HG02981 (cell line): Measurements from ENCODE around the gene IREB2.

Experiments used
- ATAC-seq: cut with Tn5 transposase; IDR thresholded peaks from one replicate; pipeline ENCODE4 v1.9.1; 2021; ENCODE audit warnings: mild to moderate bottlenecking, moderate library complexity; ENCODE audit not compliant: unreplicated experiment

Gene IREB2

DNA sequence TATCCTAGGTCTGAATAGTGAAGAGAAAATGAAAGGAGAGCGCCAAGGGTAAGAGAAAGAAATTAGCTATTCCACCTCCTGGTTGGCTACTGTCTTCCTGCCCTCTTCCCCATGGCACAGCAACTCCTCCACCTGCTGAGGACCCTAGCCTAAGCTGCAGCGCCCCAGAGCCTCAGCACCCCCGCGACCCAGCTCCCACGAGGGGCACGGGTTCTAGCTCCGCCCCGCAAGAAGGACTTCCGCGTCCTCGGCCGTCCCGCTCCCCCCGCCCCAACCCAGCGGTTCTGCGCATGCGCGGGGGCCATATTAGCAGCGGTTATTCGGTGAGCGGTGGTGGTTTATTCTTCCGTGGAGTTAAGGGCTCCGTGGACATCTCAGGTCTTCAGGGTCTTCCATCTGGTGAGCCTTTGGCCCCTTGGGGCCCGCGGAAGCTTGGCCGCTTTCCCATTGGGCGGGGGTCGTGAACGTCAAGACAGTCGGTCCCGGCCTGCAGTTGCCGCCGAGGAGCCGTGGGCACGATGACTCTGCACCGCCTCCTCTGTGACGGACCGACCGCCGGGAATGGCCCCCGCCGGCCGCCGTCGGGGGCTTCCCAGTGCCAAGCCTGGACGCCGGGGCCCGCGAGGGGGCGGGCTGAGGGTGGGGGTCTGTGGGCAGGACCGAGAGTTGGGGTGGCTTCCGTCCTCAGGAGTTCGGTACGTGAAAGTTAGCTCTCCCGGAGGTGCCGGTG lies 102.3 kb downstream of the IREB2 start, which contains the start of gene PSMA4:
Gene PSMA4 (plus strand): TSS at position 304 of the 730 bp plus-strand sequence. CDS start 1,484 bp downstream, outside the sequence.
- peak; percentile 72 for ATAC-seq

DNA sequence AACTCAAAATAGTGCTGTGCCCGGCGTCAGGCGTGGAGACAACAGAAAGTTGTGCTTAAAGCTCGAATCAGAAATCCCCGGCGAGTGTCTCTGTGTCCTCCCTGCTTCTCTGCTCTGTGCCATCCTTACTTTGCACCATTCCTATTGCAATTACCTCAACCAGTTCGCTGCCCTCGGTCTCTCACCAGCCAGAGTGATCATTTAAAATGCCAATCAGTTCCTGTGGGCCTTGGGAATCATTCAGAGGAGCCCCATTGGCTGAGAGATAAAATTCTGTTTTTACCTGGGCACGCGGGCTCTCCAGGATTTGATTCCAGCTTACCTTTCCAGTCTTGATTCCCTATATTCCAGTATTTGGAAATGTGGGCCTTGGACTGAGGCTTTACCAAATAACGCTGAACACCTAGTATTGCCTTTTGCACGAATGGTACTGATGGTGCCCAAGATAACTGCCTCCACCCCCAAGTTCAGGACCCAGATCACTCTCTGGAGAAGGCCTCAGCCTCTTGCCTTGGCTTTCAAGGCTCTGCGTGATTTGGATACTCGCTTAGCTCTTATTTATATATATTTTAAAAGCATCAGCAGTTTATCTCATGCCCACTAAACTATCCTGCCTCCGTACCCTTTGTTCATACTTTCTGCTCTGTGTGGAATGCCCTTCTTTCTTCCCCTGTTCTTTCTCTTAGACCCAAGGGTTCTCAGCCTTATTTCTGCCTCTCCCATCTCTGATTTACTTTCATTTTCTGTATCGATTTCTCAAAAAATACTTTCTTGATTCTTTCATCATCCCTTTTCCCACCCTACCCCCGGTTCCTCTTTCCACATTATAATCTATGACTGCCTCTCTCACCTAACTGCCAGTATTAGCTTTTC lies 103.1 kb downstream of the IREB2 start:
- ATAC-seq = no peak

DNA sequence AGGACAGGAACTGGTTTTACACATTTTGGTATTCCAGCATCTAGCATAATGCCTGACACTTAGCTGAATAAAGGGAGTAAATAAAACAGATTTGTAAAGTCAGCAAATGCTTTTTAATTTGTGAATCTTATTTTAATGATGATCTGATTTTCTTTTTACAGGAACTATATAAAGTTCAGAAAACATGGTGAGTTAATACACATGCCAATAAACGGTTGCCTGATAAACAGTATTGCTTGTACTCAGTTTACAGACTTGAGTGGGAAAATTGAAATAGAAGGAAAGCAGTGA lies 103.7 kb downstream of the IREB2 start:
- no peak for ATAC-seq

DNA sequence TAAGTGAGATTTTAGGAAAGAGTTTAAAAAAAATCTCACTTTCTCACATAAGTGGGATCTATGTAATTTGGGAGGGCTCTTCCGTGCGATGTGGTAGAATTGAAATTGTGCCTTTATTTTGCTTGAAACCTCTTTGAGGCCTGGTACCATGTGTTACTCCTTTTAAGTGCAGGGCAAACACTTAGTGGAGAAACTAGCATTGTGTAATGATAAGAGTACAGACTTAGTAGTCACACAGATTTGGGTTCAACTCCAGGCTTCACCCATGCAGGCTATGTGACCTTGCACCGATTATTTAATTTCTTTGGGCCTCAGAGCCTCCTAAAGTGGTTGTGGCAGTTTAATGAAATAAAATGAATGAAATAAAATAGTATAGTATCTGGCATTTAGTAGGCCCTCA lies 104.6 kb downstream of the IREB2 start:
- ATAC-seq = no peak

DNA sequence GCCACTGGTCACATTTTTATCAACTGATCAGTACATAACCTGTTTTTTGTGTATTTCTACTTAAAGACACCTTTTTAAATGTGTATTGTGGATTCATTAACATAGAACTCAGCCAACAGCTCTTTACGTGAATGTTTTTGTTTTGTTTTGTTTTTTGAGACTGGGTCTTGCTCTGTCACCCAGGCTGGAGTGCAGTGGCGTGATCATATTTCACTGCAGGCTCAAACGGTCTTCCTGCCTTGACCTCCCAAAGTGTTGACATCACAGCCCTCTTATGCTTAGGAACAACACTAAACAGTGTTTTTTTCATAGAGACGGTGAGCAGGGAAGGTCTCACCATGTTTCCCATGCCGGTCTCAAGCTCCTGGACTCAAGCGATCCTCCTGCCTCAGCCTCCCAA lies 112.2 kb downstream of the IREB2 start:
- no peak for ATAC-seq

DNA sequence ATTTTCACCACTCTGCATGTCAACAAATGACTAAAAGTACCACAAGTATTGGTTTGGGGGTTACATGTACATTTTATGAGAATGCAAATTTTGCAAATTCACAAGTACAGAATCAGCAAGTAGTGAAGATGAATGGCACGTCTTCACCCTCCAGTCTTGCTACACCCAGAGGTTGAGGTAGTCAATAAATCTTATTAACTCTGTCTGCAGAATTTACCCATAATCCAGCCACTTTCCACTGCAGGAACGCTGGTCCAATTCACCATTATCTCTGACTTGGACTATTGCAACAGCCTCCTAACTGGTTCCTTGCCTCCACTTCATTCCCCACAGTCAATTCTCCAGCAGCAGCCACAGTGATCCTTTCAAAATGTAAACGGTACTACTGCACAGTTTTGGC lies 112.8 kb downstream of the IREB2 start:
- ATAC-seq = no peak
